SJSA1 (cell line): ENCODE measurements around the gene ANKS1A. TPM values are rescaled to one million over a fixed set of nuclear protein-coding genes. Genes with fewer than 3 reads are reported as not detected.
"Not testable (repeated sequence)": the region's sequence is repeated elsewhere in the genome, so short reads cannot be mapped to it uniquely, and the experiment has no call there.

Experiments used
- DNase-seq, 2 experiments: peaks; one replicate each; pipeline ENCODE4 v3.0.0-alpha.2; 2015 to 2020; ENCODE audit warnings: low spot score in 2 of 2, low read depth in 1 of 2
- H3K27ac ChIP-seq: fragments of 250-450 bp; sonication (Bioruptor Pico); 2 replicates; pipeline ENCODE4 v1.5.1; 2020; ENCODE audit warnings: mild to moderate bottlenecking, moderate library complexity
- H3K27me3 ChIP-seq: fragments of 250-450 bp; sonication (Bioruptor Pico); replicated peaks from 2 replicates; pipeline ENCODE4 v1.5.1; 2020; ENCODE audit warnings: mild to moderate bottlenecking, moderate library complexity
- H3K36me3 ChIP-seq: fragments of 250-450 bp; sonication (Bioruptor Pico); 2 replicates; pipeline ENCODE4 v1.5.1; 2020; ENCODE audit warnings: mild to moderate bottlenecking
- H3K4me1 ChIP-seq: fragments of 250-450 bp; sonication (Bioruptor Pico); replicated peaks from 2 replicates; pipeline ENCODE4 v1.6.1; 2021; ENCODE audit warnings: mild to moderate bottlenecking
- H3K4me3 ChIP-seq: fragments of 250-450 bp; sonication (Bioruptor Pico); 2 replicates; pipeline ENCODE4 v1.5.1; 2020; ENCODE audit warnings: mild to moderate bottlenecking
- H3K9me3 ChIP-seq: fragments of 250-450 bp; sonication (Bioruptor Pico); replicated peaks from 2 replicates; pipeline ENCODE4 v1.5.1; 2020; ENCODE audit warnings: mild to moderate bottlenecking
- total RNA-seq: library from RNA; depleted of rRNA; stranded (reverse); fragments of >200 nt; shearing (Covaris generic); gene quantifications from 2 replicates; pipeline ENCODE4 v1.2.3, GENCODE V29; 2014

ANKS1A gene
- total RNA-seq, 1 experiment from 2014 or later: 8.1 TPM

DNA sequence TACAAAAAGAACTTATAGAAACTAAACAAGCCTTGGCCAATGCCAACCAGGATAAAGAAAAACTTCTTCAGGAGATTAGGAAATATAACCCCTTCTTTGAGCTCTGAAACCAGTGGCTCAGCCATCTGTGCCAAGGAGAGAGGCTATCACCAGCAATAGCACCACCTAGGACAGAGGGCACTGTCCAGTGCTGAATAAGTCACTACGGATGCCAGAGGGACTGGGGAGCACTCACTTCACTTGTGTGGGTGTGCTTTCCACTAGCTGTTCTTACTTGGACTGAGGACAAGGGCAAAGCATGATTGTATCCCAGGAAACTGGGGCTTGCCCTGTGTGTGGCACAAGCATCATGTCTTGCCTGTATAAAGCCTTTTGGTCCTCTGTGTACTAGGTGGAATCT is 16.7 kb upstream of the ANKS1A start:
- Histone ChIP-seq H3K27ac (no peak overlapping the region), H3K27me3 (no peaks in the 10 kb centered on the region), H3K4me3 (no peak overlapping the region), H3K9me3 (no peaks in the 10 kb centered on the region), H3K4me1 (no peaks in the 10 kb centered on the region), H3K36me3 (peaks cover 59% of the 10 kb centered on the region)
- DNase-seq: no peak

DNA sequence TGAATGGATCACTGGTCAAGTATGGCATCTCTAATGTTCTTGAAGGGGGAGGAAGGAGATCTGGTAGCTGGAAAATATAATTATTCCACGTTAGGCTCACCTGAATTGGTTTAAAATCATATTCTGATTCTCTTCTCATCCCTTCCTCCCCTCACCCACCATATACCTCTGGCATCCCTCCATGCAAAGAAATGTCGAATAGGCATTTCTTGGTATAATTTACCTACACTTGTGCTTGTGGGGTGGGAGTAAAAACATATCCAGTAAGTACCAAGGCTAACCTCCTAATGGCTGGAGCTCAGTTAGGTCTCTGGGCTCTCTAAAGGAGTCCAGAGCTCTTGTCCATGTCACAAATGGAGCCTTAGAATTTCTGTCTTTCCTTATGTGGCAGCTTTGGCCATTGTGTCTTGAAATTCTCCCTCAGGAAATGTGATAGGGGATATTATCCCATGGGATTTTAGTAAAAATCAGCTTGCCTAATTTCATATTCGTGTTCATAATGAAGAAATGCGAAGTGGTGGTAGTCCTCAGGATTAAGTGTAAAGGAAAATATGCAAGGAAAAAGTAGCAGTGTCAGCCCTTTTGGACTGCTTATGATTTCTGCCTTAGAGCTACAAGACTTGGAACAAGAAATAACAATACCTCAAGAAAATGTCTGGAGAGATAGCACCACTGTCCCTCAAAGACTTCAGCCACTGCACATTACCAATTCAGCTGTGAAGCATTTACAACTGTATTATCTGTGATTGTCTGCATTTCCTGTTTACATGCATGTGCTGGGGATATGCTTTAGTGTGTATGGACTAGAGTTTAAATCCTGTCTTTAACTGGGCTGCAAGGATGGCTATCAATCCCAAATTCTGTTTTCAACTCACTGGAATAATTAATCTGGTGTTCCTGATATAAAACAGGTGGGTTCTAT is 13.5 kb upstream of the ANKS1A start:
- Histone ChIP-seq H3K9me3 (no peaks in the 10 kb centered on the region), H3K4me1 (no peaks in the 10 kb centered on the region), H3K27me3 (no peaks in the 10 kb centered on the region; the same call in 1 of the 2 replicates), H3K36me3 (peaks cover 87% of the 10 kb centered on the region), H3K4me3 (no peak overlapping the region), H3K27ac (no peak overlapping the region)
- no peak for DNase-seq

DNA sequence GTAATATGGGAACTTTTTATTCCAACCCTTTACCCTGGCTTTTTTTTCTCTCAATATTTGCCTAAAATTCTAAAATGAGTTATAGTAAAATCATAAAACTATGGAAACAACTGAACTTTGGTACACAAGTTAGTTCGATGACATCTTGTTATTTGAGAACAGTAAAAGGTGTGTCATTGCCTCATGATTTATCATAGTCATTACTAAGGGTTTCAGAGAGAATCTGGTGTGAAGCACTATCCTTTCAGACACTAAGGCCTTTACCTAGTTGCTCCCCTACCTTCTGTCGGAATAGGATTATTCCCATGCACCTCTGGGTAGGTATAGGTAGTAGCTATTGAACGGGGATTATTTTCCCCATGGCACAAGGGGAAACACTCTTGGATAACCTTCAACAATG is 12.6 kb upstream of the ANKS1A start:
- Histone ChIP-seq H3K36me3 (peaks cover 90% of the 10 kb centered on the region), H3K27me3 (no peaks in the 10 kb centered on the region; the same call in 1 of the 2 replicates)

DNA sequence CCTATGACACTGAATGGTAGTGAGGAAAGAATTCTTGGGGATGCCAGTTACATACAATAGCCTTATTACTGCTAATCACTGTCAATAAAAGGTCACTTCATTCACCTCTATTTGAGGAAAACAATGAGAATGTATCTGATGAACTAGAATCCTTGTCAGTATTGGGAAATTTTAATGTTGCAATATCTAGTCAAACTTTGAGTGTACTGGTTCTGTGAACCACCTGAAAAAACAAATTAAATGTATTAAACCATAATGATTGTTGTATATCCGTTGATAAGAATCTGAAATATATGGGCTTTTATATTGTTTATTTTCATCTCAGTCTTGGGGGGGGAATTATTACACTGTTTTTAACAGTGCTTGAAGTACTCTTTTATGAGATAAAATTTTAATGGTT is 11.8 kb upstream of the ANKS1A start:
- no peaks in the 10 kb centered on the region for H3K9me3 ChIP-seq
- H3K4me3 ChIP-seq: no peak overlapping the region
- DNase-seq: no peak
- H3K4me1 ChIP-seq: no peaks in the 10 kb centered on the region
- H3K36me3 ChIP-seq: peaks cover 90% of the 10 kb centered on the region
- H3K27me3 ChIP-seq: no peaks in the 10 kb centered on the region; the same call in 1 of the 2 replicates
- no peak overlapping the region for H3K27ac ChIP-seq

More for the DNA sequence above, 12.6 kb upstream of the ANKS1A start:
- no peak for DNase-seq
- no peaks in the 10 kb centered on the region for H3K4me1 ChIP-seq
- no peaks in the 10 kb centered on the region for H3K9me3 ChIP-seq
- H3K4me3 ChIP-seq: no peak overlapping the region
- no peak overlapping the region for H3K27ac ChIP-seq

DNA sequence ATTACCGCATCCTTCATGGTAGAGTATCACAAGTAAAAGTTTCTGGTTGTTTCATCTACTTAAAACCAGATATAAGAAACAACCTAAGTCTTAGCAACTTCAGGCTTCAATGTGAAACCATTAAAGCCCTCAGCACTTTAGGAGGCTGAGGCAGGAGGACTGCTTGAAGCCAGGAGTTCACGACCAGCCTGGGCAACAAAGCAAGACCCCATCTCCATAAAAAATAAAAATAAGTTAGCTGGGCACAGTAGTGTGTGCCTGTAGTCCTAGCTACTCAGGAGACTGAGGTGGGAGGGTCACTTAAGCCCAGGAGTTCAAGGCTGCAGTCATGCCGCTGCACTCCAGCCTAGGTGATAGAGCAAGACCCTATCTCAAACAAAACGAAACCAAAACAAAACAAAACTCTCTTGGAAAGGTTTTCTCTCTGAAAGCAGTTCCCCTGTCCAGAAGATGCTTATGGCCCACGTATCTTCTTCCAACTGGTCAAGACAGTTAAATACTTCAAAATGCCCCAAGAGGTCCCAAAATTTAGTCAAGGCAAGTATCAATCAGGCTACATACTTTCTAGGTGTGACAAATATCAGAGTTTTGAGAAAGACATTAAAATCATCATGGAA is 11.1 kb upstream of the ANKS1A start:
- Histone ChIP-seq H3K27me3 (no peaks in the 10 kb centered on the region; the same call in 1 of the 2 replicates), H3K36me3 (peaks cover 88% of the 10 kb centered on the region), H3K27ac (no peak overlapping the region), H3K9me3 (no peaks in the 10 kb centered on the region), H3K4me3 (no peak overlapping the region), H3K4me1 (no peaks in the 10 kb centered on the region)
- DNase-seq: no peak

DNA sequence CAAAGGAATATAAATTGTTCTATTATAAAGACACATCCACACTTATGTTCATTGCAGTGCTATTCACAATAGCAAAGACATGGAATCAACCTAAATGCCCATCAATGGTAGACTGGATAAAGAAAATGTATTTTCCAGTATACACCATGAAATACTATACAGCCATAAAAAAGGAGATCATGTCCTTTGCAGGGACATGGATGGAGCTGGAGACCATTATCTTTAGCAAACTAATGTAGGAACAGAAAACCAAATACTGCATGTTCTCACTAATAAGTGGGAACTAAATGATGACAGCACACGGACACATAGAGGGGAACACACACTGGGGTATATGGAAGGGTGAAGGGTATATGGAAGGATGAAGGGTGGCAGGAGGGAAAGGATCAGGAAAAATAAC is 5.0 kb upstream of the ANKS1A start:
- H3K9me3 ChIP-seq, H3K4me3 ChIP-seq, DNase-seq, H3K27me3 ChIP-seq, H3K27ac ChIP-seq: not testable (repeated sequence)
- H3K4me1 ChIP-seq: peaks cover 15% of the 10 kb centered on the region
- peaks cover 52% of the 10 kb centered on the region for H3K36me3 ChIP-seq

DNA sequence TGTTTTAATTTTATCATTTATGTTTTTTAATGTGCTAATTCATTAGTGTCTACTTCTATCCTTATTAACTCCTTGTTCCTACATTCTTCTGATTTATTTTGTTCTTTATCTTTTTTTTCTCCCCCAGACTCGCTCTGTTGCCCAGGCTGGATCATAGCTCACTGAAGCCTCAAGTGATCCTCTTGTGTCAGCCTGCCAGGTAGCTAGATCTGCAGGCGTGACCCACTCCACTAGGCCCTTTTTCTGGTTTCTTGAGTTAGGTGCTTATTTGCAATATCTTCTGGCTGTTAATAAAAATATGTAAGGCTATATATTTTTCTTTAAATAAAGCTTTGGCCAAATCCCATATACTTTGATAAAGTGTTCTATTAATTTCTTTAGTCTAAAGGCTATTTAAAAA is 4.1 kb upstream of the ANKS1A start:
- no peaks in the 10 kb centered on the region for H3K9me3 ChIP-seq
- H3K4me1 ChIP-seq: peaks cover 15% of the 10 kb centered on the region
- no peak for DNase-seq
- no peak overlapping the region for H3K27ac ChIP-seq
- no peak overlapping the region for H3K4me3 ChIP-seq
- peaks cover 50% of the 10 kb centered on the region for H3K36me3 ChIP-seq
- H3K27me3 ChIP-seq: no peaks in the 10 kb centered on the region

DNA sequence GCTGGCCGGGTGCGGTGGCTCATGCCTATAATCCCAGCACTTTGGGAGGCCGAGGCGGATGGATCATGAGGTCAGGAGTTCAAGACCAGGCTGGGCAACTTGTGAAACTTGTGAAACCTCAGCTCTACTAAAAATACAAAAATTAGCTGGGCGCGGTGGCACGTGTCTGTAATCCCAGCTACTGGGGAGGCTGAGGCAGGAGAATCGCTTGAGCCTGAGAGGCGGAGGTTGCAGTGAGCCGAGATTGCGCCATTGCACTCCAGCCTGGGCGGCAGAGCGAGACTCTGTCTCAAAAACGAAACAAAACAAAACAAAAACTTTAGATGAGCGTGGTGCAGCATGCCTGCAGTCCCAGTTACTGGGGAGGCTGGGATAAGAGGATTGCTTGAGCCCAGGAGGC is 3.2 kb upstream of the ANKS1A start:
- Histone ChIP-seq H3K36me3 (peaks cover 41% of the 10 kb centered on the region), H3K4me1 (peaks cover 19% of the 10 kb centered on the region)
- H3K27me3 ChIP-seq, H3K9me3 ChIP-seq, DNase-seq, H3K4me3 ChIP-seq, H3K27ac ChIP-seq: not testable (repeated sequence)

DNA sequence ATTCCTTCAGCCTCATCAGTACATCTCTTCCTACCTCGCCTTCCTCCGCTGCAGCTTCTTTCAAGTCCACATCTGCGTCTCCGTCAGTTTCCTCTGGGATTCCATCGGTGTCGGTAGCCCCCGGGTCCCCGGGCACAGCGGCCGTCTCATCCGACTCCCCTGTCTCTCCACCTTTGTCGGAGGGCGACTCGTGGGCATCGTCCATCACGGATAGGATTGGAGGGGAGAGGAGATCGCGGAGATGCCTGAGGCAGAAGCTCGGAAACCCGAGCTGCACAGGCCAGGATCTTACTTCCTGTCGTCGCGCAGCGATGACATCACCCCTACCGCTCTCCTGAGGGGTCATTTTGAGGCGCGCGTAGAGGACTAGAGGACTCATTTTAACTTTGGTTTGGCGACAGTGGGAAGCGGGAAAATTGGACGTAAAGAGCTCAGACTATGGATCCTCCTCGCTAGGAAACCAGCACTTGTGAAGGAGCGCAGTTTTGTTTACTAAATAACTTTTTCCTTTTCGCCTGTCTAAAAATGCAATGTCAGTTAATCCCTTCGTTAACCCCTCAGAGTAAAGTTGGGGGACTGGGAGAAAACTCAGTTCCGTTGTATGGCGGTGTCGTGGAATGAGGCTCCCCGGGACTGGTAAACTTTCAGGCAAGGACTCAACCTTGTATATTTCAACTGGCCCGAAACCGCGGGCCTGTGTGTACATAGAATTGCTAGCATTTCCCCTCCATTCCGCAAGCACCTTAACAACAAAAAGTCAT is 1.1 kb upstream of the ANKS1A start, which contains the start of gene TAF11:
Gene TAF11, minus strand, starts transcription at position 290 of the 761 bp plus-strand sequence. Its CDS starts 85 bp downstream, at position 205.
- Histone ChIP-seq H3K27ac (peak within 1 kb of the TSS; percentile 84), H3K27me3 (no peaks in the 10 kb centered on the region), H3K4me1 (peaks cover 19% of the 10 kb centered on the region), H3K4me3 (peak within 1 kb of the TSS; percentile 82), H3K36me3 (peaks cover 26% of the 10 kb centered on the region), H3K9me3 (no peaks in the 10 kb centered on the region)
- DNase-seq: peak; percentile 91 to 94

DNA sequence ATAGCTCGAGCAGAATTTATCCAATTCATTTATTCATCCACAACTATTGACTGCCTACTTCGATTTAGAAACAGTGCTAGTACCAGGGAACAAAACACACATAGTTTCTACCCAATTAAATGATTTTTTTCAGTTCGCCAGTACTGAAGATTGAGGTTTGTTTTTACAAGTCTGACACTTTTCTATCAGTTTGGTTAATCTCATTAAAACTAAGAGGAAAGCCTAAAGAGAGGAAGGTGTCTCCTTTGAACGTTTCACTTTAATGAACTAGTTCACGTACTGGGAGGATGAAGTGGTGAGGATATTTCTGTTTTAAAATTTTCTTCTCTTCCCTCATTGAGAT is 570 bp upstream of the ANKS1A start:
- Histone ChIP-seq H3K27me3 (no peaks in the 10 kb centered on the region), H3K27ac (peak overlapping the region; percentile 84), H3K36me3 (peaks cover 25% of the 10 kb centered on the region), H3K4me1 (peaks cover 19% of the 10 kb centered on the region), H3K4me3 (peak overlapping the region; percentile 82), H3K9me3 (no peaks in the 10 kb centered on the region)
- DNase-seq: peak in 1 of 2 experiments; percentile 38

DNA sequence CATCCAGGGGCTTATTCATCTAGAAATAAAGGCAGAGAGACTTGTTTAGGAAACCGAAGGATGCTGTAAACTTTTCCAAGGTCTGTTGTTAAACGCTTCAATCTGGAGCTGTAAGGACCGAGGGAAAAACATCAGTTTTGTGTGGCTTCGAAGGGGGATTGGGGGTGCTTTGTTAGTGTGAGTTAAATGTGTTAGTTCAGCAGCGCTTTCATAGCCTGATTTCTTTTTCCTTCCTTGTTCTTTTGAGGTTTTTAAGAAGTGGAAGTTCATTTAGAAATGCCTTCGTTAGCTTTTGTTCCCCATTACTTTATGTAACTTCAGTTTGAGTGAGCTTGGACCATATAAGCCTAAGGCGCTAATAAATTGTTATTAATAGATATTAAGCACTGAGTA is 1.5 kb downstream of the ANKS1A start:
- Histone ChIP-seq H3K9me3 (no peaks in the 10 kb centered on the region), H3K27me3 (no peaks in the 10 kb centered on the region), H3K27ac (no peak overlapping the region), H3K4me3 (no peak overlapping the region; the same call in 1 of the 2 replicates), H3K36me3 (peaks cover 17% of the 10 kb centered on the region), H3K4me1 (peaks cover 19% of the 10 kb centered on the region)
- DNase-seq: no peak

DNA sequence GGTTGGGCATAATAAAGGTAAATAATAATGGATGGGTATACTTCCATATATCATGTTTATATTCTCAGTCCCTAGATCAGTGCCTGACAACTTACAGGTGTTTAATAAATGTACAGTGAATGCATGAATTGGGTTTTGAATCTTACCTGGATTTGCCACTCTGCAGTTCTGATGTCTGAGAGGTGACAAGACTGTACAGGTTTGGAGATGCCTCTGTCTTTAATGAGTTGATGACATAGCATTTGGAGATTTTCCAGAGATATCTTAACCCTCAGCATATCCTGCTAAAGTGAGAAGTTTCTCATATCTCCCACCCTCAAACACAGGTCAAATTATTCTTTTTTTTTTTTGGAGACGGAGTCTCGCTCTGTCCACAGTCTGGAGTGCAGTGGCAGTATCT is 2.2 kb downstream of the ANKS1A start:
- no peak overlapping the region for H3K4me3 ChIP-seq
- H3K9me3 ChIP-seq: no peaks in the 10 kb centered on the region
- peaks cover 19% of the 10 kb centered on the region for H3K4me1 ChIP-seq
- no peak overlapping the region for H3K27ac ChIP-seq
- no peak for DNase-seq
- H3K36me3 ChIP-seq: peaks cover 14% of the 10 kb centered on the region
- no peaks in the 10 kb centered on the region for H3K27me3 ChIP-seq

DNA sequence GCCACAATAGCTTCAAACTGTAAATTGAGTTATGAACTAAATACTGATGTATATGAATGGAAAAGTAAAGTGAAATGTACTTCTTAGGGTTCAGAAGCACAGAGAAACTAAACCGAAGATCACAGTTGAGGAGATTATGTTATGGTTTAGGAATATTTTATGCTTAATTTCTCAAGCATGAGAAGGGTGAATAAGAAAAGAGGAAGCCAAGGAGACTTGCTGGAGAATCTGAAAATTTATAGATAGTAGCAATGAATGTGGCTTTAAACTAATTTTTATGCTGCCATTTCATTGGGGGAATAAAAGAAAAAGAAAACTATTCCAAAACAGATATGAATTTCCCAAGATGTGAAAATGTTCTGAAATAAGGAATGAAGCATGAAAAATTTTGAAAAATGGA is 5.6 kb downstream of the ANKS1A start:
- no peak for DNase-seq
- no peaks in the 10 kb centered on the region for H3K27me3 ChIP-seq
- H3K27ac ChIP-seq: no peak overlapping the region
- no peaks in the 10 kb centered on the region for H3K36me3 ChIP-seq
- H3K9me3 ChIP-seq: no peaks in the 10 kb centered on the region
- H3K4me1 ChIP-seq: peaks cover 4% of the 10 kb centered on the region; the same call in 1 of the 2 replicates
- no peak overlapping the region for H3K4me3 ChIP-seq
